GM15510 (cell line): ENCODE data around the gene HOXB3.

Source experiments
- POLR2A ChIP-seq: IDR thresholded peaks from 3 replicates; pipeline ENCODE4 v1.6.1; 2011; ENCODE audit warnings: borderline replicate concordance; ENCODE audit not compliant: insufficient read length; ENCODE audit errors: extremely low read depth

The HOXB3 gene

GRCh38 chr17:48628649-48629410 is 38.8 kb upstream of the HOXB3 start:
- TF ChIP-seq POLR2A, result no peak

GRCh38 chr17:48627623-48628521 is 37.8 kb upstream of the HOXB3 start:
- TF ChIP-seq POLR2A, result no peak

GRCh38 chr17:48627118-48627597 is 37.1 kb upstream of the HOXB3 start:
- no peak for TF ChIP-seq POLR2A

- TF ChIP-seq POLR2A, result no peak
Observed at GRCh38 chr17:48626245-48627117, 36.4 kb upstream of the HOXB3 start, which contains the start of gene HOXB9. HOXB9 (minus strand) TSS chr17:48626358; CDS start chr17:48626269, 89 bp downstream.

- TF ChIP-seq POLR2A, result no peak
Observed at GRCh38 chr17:48625495-48626244, 35.6 kb upstream of the HOXB3 start.

DNA sequence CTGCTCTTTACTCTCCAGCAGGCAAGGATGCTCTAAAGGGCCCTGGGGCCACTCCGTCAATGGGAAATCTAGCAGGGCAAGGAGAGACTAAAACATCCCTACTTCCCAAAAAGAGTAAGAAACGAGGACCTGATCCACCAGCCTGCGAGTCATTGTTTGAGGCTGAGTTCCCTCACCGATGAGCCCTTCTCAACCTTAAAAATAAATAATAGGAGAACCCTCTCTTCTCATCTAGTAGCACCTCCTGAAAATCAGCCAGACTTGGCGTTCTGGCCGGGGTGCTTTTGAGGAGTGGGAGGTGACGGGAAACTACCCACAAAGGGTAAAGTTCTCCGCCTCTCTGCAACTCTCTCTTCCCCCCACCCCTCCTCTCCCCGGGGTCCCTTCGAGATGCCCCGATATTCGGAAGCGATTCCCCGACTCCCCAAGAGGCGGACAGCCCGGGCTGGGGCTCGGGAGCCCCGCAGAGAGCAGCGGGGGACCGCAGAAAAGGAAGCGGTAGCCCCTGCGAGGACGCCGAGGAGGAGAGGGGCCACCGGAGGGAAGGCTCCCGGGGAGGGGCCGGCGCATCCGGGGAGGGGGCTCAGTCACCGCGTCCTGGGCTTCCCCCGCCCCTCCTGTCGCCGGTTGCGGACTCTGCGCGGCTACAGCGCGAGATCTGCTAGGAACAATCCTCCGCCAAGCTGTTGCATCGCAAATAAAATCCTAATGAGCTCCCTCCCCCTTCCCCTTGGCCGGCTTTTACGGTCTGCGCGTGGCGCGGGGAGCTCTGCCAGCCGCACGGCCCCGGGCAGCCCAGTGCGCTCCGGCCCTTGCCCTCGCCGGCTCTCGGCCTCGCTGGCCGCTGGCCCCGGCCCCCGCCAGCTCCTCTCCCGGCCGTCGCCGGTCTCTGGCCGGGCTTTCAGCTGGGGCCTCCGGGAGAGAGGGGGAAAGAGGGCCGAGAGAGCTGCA is 34.8 kb upstream of the HOXB3 start:
- no peak for TF ChIP-seq POLR2A

GRCh38 chr17:48624118-48624517 is 34.1 kb upstream of the HOXB3 start:
- TF ChIP-seq POLR2A, result no peak

DNA sequence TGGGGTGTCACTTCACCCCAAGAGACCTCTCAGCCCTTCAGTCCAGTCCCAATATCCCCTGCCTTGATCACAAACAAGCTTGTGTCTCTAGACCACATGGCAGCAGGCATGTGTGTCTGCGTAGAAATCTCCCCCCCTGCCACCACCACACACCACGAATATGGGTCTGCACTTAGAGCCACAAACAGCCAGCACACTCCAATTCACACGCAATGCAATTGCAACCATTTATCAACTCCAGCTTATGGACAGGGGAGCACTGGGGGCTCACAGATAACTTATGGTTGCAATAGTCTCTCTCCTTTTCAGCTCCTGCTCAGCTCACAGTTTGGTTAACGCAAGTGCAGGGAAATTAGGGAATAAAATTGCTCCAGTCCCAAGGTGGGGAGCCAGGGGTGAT is 33.5 kb upstream of the HOXB3 start:
- TF ChIP-seq POLR2A, result no peak

DNA sequence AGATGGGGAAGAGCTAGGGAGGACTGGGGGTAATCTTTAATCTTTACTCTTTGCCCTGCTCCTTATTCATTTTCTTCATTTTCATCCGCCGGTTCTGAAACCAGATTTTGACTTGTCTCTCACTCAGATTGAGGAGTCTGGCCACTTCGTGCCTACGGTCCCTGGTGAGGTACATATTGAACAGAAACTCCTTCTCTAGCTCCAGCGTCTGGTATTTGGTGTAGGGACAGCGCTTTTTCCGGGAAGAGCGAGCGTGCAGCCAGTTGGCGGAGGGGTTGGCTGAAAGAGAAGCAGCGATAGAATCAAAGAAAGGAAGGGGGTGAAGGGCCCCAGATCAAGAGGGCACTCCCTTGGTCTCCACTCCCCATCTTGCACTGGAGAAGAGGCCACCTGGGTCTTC is 32.8 kb upstream of the HOXB3 start:
- no peak for TF ChIP-seq POLR2A

GRCh38 chr17:48621410-48622392 is 31.7 kb upstream of the HOXB3 start:
- no peak for TF ChIP-seq POLR2A

GRCh38 chr17:48620461-48621139 is 30.6 kb upstream of the HOXB3 start:
- TF ChIP-seq POLR2A, result no peak
